Suppressor macrophage (primary cell): ENCODE results near the gene SERGEF.

ENCODE experiments used
- DNase-seq, 4 experiments: peaks; one replicate each; pipeline ENCODE4 v3.0.0-alpha.2; 2020 to 2022

Gene SERGEF

DNA sequence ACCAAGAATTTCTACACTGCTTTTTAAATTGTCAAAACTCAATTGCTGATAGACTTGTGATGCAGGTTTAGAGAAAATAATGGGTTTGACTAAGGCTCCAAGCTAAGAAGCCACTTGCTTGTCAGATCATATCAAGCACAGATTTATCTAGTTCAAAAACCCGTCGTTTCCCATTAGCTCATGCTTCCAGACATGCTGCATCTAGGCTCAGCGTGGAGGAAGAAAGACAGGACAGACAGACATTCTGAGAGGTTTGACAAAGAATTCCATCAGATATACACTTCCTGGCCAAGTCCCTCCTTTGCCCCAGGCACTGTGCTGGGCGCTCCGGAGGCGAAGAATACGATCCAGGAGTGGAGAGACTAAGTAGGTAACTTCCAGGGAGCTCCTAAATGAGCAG, 201.5 kb downstream of the SERGEF start:
- no peak for DNase-seq

DNA sequence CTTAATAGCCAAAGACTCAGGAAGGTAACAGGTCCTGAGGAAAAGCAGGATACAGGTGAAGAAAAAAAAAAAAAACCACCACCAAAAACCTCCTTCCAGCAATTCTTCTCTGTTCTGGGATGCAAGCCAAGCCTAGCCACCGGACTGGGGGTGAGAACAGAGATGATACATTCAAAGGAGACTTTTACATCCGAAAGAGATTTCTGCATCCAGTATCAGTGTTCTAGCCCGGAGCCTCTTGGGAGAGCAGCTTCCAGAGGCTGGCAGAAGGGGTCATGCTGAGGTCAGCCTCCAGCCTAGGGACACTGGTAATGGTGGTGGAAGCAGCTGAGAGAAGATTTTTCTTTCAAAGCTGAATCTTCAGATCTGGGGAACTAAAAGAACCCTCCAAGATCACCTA, 202.1 kb downstream of the SERGEF start:
- DNase-seq, result no peak

DNA sequence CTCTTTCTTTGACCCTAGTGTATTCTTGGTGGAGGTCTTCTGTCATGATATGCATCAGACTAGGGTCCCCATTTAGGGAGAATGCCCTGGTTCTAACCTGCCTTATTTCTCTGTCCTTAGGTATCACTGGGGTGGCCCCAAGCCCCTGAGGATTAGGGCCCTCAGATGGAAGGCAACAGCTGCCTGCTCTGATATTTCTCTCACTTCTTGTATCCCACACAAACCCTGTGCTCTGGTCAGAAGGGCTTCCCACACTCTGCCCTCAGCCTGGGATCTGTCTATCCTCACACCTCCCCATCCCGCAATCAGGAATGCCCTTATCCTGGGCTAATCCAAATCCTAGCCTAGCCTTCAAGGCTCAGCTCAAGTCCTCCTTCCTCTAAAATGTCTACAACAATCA, 202.8 kb downstream of the SERGEF start:
- DNase-seq, result no peak

GRCh38 chr11:17807034-17807433, 205.8 kb downstream of the SERGEF start:
- DNase-seq, result no peak

DNA sequence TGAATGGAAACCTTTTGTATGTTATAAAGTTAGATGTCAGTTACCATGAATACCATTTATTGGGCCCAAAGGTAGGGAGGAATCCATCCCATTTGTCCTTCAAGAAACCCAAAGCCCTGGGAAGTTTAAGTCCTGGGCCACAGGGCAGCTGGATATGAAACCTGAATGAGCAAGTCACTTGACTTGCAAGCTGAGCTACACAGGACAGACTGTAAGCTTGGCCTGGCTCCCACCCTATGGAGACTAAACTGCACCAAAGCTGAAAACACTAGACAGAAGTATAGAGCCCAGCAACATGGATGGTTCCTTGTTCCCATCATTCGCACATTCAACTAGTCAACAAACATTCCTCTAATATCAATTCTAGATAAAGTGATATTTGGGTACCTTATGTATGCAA, 207.0 kb downstream of the SERGEF start:
- DNase-seq, result no peak

- no peak for DNase-seq
Measured at GRCh38 chr11:17805043-17805442, 207.8 kb downstream of the SERGEF start.

- DNase-seq, result no peak
Measured at GRCh38 chr11:17803754-17804334, 209.0 kb downstream of the SERGEF start.

GRCh38 chr11:17802491-17802890, 210.4 kb downstream of the SERGEF start:
- DNase-seq, result no peak

DNA sequence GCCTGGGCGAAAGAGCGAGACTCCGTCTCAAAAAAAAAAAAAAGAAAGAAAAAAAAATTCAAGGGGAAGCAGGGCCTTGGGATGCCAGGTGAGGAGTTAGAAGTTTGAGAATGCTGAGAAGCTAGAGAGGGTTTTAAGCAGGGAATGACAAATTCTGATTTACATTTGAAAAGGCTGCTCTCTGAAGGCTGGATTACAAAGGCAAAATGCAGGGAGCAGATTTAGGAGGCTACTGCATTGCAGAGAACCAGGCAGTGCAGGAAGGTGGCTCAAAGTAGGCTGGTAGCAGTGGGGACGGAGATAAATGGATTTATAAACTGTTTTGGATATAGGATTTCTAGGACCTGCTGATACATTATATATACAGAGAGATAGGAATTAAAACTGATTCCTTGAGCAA, 211.7 kb downstream of the SERGEF start:
- DNase-seq, result no peak

DNA sequence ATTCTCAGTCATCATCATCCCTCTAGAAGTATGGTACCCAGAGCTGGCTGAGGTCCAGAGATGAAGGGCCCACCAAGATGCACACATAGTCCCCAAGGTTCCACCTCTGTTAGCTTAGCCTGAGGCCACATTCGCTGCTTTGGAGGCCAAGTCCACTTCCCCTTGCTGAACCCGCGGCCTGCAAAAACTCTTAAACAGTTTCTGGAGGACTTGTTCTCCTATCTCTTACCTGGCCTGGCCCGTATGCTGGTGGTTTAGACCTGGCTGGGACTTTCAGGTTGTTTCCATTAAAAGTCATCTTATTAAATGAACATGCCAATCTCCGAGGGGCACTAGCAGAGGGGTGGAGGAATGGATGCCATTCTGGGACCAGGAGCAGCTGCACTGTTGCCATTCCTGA, 213.7 kb downstream of the SERGEF start:
- DNase-seq, result no peak

GRCh38 chr11:17798716-17799115, 214.1 kb downstream of the SERGEF start:
- DNase-seq, result no peak

DNA sequence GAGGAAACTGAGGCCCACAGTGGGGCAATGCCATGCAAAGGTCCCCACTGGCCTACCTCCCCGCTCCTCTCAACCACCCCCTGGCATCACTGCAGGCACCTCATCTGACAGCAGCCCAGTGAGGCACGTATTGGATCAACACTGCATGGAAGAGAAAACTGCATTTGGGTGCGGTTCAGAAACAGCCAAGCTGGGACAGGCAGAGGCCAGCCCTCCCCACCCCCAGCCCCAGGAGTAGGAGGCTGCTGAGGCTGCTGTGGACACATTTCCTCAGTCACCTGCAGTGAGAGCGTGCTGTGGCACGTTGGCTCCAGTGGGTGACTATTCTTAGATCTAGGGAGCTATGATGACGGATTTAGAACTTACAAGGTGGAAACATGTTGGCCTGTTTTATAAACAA, 214.6 kb downstream of the SERGEF start:
- no peak for DNase-seq

GRCh38 chr11:17796154-17796553, 216.7 kb downstream of the SERGEF start:
- no peak for DNase-seq

- no peak for DNase-seq
Measured at GRCh38 chr11:17794981-17795380, 217.9 kb downstream of the SERGEF start.

DNA sequence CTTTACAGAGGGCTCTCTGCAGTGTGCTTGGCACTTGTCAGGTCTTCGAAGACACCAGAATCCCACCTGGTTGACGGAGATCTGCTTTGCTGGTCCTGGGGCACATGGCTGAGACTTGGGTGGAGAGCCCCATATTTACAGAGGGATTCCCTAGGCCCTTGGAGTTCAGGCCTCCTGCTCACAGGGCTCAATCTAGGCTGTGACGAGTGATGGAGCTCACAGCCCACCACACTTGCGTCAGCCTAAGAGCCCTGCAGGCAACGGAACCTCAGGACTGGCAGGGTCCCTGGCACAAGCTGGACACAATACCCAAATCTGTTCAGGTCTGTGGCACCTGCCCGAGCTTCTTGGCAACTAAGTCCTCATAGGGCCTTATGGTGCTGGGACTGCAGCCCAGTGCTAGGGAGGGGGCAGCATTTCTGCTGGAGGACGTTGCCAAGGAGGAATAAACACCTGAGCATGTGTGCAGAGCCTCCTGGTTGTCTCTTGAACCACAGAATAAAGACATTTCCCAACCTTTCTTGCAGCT, 219.1 kb downstream of the SERGEF start:
- no peak for DNase-seq

- DNase-seq, result no peak
Measured at GRCh38 chr11:17792161-17792560, 220.7 kb downstream of the SERGEF start.

DNA sequence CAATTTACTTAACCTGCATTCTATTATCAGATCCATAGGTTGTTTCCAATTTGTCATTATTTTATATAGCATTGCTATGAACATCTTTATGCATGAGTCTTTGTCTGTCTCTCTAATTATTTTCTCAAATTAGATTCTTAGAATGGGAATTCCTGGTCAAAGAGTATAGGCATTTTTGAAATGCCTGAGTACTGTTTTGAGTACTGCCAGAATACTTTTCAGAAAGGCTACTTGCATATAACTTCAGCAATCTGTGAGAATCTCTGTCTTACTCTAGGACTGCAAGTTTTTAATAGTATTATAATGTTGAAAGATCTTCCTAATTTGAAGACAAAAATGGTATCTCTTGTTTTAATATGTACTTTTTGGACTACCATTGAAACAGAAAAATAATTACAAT, 221.7 kb downstream of the SERGEF start:
- DNase-seq, result no peak

GRCh38 chr11:17790453-17790852, 222.4 kb downstream of the SERGEF start:
- no peak for DNase-seq

DNA sequence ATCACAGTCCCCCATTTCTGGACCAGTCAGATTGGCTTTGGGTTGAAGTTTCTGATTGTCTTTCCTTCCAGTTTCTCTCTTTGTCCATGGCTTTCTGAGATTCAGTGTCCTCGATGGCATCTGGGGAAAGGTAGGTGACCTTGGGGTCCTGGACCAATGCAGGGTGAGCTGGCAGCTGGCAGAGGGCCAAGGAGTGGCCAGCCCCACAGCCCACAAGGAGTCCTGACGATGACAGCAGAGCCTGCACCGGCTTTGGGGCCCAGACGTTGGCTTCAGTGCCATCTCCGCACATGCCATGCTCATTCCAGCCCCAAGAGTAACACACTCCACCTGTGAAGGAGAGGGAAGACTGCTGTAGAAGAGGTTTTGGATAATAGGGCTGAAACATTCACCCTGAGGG, 224.8 kb downstream of the SERGEF start:
- no peak for DNase-seq

DNA sequence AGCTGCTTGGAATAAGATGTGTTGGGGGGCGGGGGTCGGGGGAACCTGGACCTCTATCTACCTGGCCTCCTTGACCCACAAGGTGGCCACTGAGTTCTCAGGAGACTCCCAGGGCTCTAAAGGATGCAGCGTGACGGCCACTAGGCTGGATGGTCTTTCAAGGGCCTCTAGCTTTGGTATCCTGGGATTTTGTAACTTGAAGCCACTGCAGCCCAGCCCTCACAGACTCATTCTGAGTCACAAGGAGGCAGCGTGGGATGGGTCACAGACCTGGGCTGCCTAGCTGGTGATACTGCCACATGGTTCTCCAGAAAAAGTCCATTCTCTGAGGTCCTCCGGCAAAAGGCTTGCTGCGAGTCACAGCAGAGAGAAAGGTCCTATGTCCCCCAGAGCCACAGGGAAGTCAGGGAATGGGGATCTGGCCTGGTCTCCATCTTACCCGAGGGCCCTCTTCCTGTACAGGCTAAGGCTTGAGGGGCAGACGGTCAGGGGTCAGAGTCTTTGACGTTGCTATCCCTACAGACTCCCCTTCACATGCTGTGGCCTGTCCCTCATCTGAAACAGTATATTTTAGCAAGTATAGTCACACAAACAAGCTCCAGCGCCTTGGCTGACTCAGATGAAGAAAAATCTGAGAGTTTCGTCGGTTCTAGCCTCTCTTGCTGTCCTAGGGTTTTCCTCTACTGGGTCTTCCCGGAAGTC, 225.9 kb downstream of the SERGEF start:
- DNase-seq, result no peak

DNA sequence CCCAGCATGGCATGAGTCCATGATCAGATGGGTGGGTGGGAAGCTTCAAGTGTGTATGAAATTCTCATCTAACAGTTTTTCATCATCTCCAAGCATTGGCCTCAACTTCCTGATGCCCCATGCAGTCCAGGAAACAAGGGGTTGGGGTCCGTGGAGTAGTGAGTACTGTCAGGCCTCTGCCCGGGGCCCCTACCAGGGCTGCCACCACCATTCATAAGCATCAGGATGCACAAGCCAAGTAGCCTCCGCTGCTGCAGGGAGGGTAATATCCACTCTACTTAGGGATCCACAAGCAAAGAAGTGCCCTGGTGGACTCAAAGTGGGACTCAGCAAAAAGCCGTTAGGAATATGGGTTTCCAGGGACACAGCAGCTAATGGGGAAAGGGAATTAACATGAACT, 229.0 kb downstream of the SERGEF start:
- DNase-seq, result no peak

DNA sequence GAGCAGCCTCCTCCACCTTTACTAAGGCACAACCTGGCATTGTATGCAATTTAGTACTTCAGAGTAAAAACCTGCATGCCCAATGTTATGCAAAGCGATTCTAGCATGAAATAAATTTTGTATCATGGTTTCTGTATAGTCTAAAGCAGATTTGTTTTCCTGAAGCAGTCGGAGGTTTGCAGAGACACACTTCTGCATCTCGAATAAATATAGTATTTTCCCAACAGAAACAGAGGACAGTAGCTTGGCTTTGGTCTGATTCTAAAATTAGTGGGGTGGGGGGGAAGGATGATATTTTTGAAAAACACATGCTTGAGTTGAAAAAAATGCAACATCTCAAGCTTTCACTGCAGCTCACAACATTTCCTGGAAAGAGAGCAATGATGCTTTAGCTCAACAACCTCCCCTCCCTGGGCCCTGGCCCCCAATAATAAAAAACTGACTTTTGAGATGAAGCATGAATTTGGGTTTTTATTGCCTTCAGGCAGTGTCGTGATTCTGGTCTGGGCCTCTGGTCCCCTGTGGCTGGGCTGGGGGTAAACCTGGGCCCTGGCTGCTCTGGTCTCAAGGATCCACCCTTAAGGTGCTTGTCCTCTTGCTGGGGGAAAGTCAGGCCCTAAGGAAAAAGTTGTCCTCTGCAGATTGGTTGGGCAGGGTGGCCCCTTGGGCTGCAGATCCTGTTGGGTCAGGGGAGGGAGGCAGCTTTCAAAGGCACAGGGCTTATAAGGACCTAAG, 230.1 kb downstream of the SERGEF start:
- no peak for DNase-seq

- DNase-seq, result no peak
Measured at GRCh38 chr11:17782145-17782544, 230.7 kb downstream of the SERGEF start.

- no peak for DNase-seq
Measured at GRCh38 chr11:17781626-17782025, 231.2 kb downstream of the SERGEF start.
